Erythroblast (primary cell): ENCODE data around the gene NAB2.

Experiments
- GATA1 ChIP-seq: IDR thresholded peaks from 2 replicates; pipeline ENCODE4 v1.6.1; 2011; ENCODE audit warnings: low read depth, mild to moderate bottlenecking, control low read depth, low read length, moderate library complexity
- POLR2A ChIP-seq: IDR thresholded peaks from 2 replicates; pipeline ENCODE4 v1.6.1; 2011; ENCODE audit warnings: mild to moderate bottlenecking, low read length

- TF ChIP-seq POLR2A (peak; percentile 27), GATA1 (no peak)
Measured at GRCh38 chr12:57087010-57087690, 1.8 kb upstream of the NAB2 start.
